Activated CD8-positive, alpha-beta T cell treated with anti-CD3 and anti-CD28 coated beads for 36 hours (primary cell): Measurements from ENCODE around the gene RFC5. TPM values are rescaled to one million over a fixed set of nuclear protein-coding genes. Genes with fewer than 3 reads are reported as not detected.
A peak's percentile ranks its signal among the peaks of the same experiment; 100 is the strongest.

ENCODE experiments used
- ATAC-seq: fragments of 200-7000 bp; cut with Tn5 transposase; one replicate; pipeline ENCODE4 v1.10.0; 2021; ENCODE audit warnings: mild to moderate bottlenecking, moderate library complexity
- CTCF ChIA-PET: fragments of 350-600 bp; sonication (Branson Sonifier 250); formaldehyde crosslinking; loops from one replicate; lab custom pipeline; 2021; ENCODE audit warnings: antibody characterized with exemption; lab: Charles Lee
- POLR2A ChIA-PET: fragments of 350-600 bp; sonication (Branson Sonifier 250); formaldehyde crosslinking; loops from one replicate; lab custom pipeline; 2021; ENCODE audit warnings: antibody characterized with exemption; lab: Charles Lee
- DNase-seq: peaks from one replicate; pipeline ENCODE4 v3.0.0-alpha.2; 2020
- H3K27ac Mint-ChIP-seq: one replicate; pipeline ENCODE4 v1.8.0; 2021; ENCODE audit warnings: mild to moderate bottlenecking, mixed read lengths
- H3K27me3 Mint-ChIP-seq: one replicate; pipeline ENCODE4 v1.8.0; 2021; ENCODE audit warnings: mixed read lengths
- H3K36me3 Mint-ChIP-seq: one replicate; pipeline ENCODE4 v1.8.0; 2021; ENCODE audit warnings: low read depth, mixed read lengths
- H3K4me1 Mint-ChIP-seq: one replicate; pipeline ENCODE4 v1.8.0; 2021; ENCODE audit warnings: low read depth, mixed read lengths
- H3K4me3 Mint-ChIP-seq: one replicate; pipeline ENCODE4 v1.8.0; 2021; ENCODE audit warnings: mild to moderate bottlenecking, moderate library complexity, mixed read lengths
- H3K9me3 Mint-ChIP-seq: one replicate; pipeline ENCODE4 v1.8.0; 2021; ENCODE audit warnings: mixed read lengths
- CTCF ChIP-seq: fragments of 200-600 bp; IDR thresholded peaks from one replicate; pipeline ENCODE4 v1.8.0; 2022; ENCODE audit warnings: antibody characterized with exemption, mild to moderate bottlenecking
- intact Hi-C: fragments of 100-400 bp; cut with micrococcal nuclease; formaldehyde crosslinking; loops from one replicate; pipeline ENCODE4 v1.10.0; 2022
- total RNA-seq, 2 experiments: library from RNA; stranded (reverse); gene quantifications; one replicate each; pipeline ENCODE4 v1.2.3, GENCODE V29; 2021

Gene RFC5
- total RNA-seq, 2 experiments from 2014 or later = 59.8 to 65.6 TPM

DNA sequence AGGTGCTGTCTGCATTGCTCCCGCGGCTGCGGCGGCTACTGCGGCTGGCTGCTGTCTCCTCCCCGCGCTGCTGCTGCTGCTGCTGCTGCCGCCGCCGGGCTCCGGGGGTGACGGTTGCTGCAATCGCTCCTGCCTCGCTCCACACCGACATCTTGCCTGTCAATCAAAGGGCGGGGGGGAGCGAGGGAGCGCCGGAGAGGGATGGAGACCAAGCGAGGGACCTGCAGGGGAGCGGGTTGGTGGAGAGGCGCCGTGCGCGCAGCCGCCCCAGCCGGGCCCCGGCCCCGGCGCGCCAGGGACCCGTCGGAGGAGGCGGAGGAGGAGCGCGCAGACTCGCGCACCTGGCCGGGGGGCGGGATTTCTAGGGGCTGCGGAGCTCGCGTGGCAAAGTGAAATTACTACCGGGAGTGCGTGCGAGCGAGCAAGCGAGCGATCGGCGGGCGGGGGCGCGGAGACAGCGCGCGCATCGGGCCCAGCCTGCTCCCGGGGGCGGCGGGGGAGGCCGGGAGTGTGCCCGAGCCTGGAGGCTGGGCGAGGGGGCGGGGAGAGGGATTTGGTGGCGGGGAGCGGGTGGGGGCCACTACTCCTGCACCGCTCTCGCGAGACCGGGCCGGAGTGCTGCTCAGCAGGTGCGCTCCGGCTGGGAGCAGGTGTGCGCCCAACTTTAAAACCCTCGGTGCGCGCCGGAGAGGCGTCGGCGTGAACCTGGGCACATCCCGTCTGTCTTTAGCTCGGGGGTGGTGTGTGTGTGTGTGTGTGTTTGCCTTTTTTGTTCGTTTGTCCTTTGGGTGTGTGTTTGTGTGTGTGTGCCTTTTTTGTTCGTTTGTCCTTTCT lies 47.5 kb upstream of the RFC5 start, which contains the start of gene KSR2:
Gene KSR2, minus strand, starts transcription at position 165 of the 834 bp plus-strand sequence. CDS start 735 bp downstream, outside the sequence.
- peak within 1 kb of the TSS; percentile 76 for H3K4me3 Mint-ChIP-seq
- peaks cover 61% of the 10 kb centered on the region for H3K27me3 Mint-ChIP-seq
- intact Hi-C loops = no loop called here
- ChIA-PET POLR2A (no interaction called here), CTCF (no interaction called here)
- no peak within 1 kb of the TSS for H3K27ac Mint-ChIP-seq
- peaks cover 7% of the 10 kb centered on the region for H3K9me3 Mint-ChIP-seq
- DNase-seq = peak; percentile 75
- peaks cover 8% of the 10 kb centered on the region for H3K4me1 Mint-ChIP-seq
- no peak for TF ChIP-seq CTCF
- peaks cover 3% of the 10 kb centered on the region for H3K36me3 Mint-ChIP-seq
- ATAC-seq = peak; percentile 89

GRCh38 chr12:117970334-117970733 lies 46.2 kb upstream of the RFC5 start:
- Mint-ChIP-seq H3K4me3 (peak overlapping the region; percentile 1), H3K36me3 (peaks cover 3% of the 10 kb centered on the region), H3K9me3 (peaks cover 7% of the 10 kb centered on the region), H3K27ac (no peak overlapping the region), H3K4me1 (peaks cover 8% of the 10 kb centered on the region), H3K27me3 (peaks cover 54% of the 10 kb centered on the region)
- DNase-seq (no peak), ATAC-seq (no peak)
- intact Hi-C loops = no loop called here
- ChIA-PET POLR2A (no interaction called here), CTCF (no interaction called here)
- no peak for TF ChIP-seq CTCF

DNA sequence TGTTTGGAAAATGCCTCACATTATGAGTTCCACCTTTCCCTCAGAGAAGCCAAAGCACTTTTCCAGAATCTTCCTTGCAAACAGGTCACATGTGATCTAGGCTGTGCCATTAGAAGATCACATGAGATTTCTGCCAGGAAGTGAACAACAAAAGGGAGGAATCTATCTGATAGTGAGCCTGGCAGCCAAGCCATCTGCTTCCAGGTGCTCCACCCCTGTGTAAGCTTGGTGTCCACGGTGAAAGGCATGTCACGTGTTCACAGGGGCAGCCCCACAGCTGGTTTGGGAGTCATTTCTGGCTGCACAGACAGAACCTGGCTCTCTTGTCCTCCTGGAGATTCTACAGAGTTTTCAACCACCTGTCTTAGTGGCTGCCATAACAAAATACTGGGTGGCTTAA lies 44.2 kb upstream of the RFC5 start:
- POLR2A ChIA-PET = no interaction called here
- DNase-seq (no peak), ATAC-seq (no peak)
- CTCF ChIA-PET = no interaction called here
- H3K27ac Mint-ChIP-seq = no peak overlapping the region
- TF ChIP-seq CTCF = no peak
- H3K36me3 Mint-ChIP-seq = peaks cover 3% of the 10 kb centered on the region
- H3K4me1 Mint-ChIP-seq = peaks cover 8% of the 10 kb centered on the region
- peaks cover 38% of the 10 kb centered on the region for H3K27me3 Mint-ChIP-seq
- intact Hi-C loops = no loop called here
- H3K9me3 Mint-ChIP-seq = peaks cover 7% of the 10 kb centered on the region
- H3K4me3 Mint-ChIP-seq = no peak overlapping the region

GRCh38 chr12:117975006-117975405 lies 41.5 kb upstream of the RFC5 start:
- H3K9me3 Mint-ChIP-seq = peaks cover 7% of the 10 kb centered on the region
- no peak for TF ChIP-seq CTCF
- H3K4me3 Mint-ChIP-seq = no peak overlapping the region
- no peak overlapping the region for H3K27ac Mint-ChIP-seq
- ChIA-PET CTCF (no interaction called here), POLR2A (interaction anchor here (0.5 to 0.7 kb wide), 2 partner anchors 450 to 839 kb away, joined by 3 read pairs; no protein-coding TSS in a partner anchor)
- no peaks in the 10 kb centered on the region for H3K4me1 Mint-ChIP-seq
- no peak for ATAC-seq
- intact Hi-C loops = no loop called here
- H3K27me3 Mint-ChIP-seq = peaks cover 25% of the 10 kb centered on the region
- no peak for DNase-seq
- H3K36me3 Mint-ChIP-seq = peaks cover 3% of the 10 kb centered on the region

DNA sequence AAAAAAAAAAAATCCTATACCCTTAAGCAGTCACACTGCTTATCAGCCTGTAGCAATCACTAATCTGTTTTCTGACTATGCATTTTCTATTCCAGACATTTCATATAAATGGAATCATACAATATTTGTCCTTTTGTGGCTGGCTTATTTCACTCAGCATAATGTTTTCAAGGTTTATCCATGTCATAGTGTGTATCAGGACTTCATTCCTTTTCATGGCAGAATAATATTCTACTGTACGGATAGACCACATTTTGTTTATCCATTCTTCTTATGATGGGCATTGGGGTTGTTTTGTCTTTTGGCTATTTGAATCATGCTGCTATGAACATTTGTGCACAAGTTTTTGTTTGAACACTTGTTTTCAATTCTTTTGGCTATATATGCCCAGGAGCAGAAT lies 39.1 kb upstream of the RFC5 start:
- POLR2A ChIA-PET = no interaction called here
- ATAC-seq (no peak), DNase-seq (no peak)
- Mint-ChIP-seq H3K27ac (no peak overlapping the region), H3K4me1 (no peaks in the 10 kb centered on the region), H3K4me3 (no peak overlapping the region), H3K36me3 (no peaks in the 10 kb centered on the region), H3K9me3 (no peaks in the 10 kb centered on the region), H3K27me3 (peaks cover 12% of the 10 kb centered on the region)
- intact Hi-C loops = no loop called here
- no peak for TF ChIP-seq CTCF
- CTCF ChIA-PET = no interaction called here
